H1 (cell line): ENCODE measurements around the gene GPR156.

Experiments
- ATF2 ChIP-seq: IDR thresholded peaks from 2 replicates; pipeline ENCODE4 v1.6.1; 2012; ENCODE audit warnings: low read length, inconsistent platforms
- ATF3 ChIP-seq: IDR thresholded peaks from 2 replicates; pipeline ENCODE4 v1.6.1; 2011; ENCODE audit warnings: low read depth, mild to moderate bottlenecking, low read length; ENCODE audit not compliant: insufficient read depth
- CTCF ChIP-seq, 3 experiments: IDR thresholded peaks; 1 replicate in 2 of 3; 2 replicates in 1 of 3; pipeline versions ENCODE4 v1.5.1 to v1.6.1; 2011; ENCODE audit warnings: low read length in 3 of 3, mild to moderate bottlenecking in 3 of 3, inconsistent platforms in 2 of 3, low read depth in 1 of 3, moderate library complexity in 1 of 3; ENCODE audit not compliant: insufficient read depth in 1 of 3; ENCODE audit errors: control extremely low read depth in 1 of 3
- EP300 ChIP-seq, 2 experiments: IDR thresholded peaks; 1 replicate in 1 of 2; 2 replicates in 1 of 2; pipeline ENCODE4 v1.6.1; 2011 to 2012; ENCODE audit warnings: low read depth in 2 of 2, low read length in 2 of 2, mild to moderate bottlenecking in 2 of 2, borderline replicate concordance in 1 of 2, inconsistent platforms in 1 of 2, moderate library complexity in 1 of 2
- FOSL1 ChIP-seq: IDR thresholded peaks from 2 replicates; pipeline ENCODE4 v1.6.1; 2011; ENCODE audit warnings: mild to moderate bottlenecking, low read depth, low read length, moderate library complexity; ENCODE audit not compliant: insufficient read depth
- GABPA ChIP-seq: IDR thresholded peaks from 2 replicates; pipeline ENCODE4 v1.6.1; 2011; ENCODE audit warnings: mild to moderate bottlenecking, low read length, moderate library complexity, borderline replicate concordance; ENCODE audit not compliant: insufficient read depth
- HDAC6 ChIP-seq: IDR thresholded peaks from one replicate; pipeline ENCODE4 v1.7.1; 2012; ENCODE audit warnings: low read depth, mild to moderate bottlenecking, inconsistent platforms, low read length, moderate library complexity
- PHF8 ChIP-seq: fragments of 200-600 bp; sonication (generic); conservative IDR thresholded peaks from 2 replicates; pipeline ENCODE4 v1.7.1; 2012; ENCODE audit warnings: low read depth, mild to moderate bottlenecking, inconsistent platforms, low read length, moderate library complexity
- POLR2A ChIP-seq, 2 experiments: IDR thresholded peaks; 1 replicate in 1 of 2; 2 replicates in 1 of 2; pipeline ENCODE4 v1.6.1; 2011; ENCODE audit warnings: low read depth in 2 of 2, low read length in 2 of 2, mild to moderate bottlenecking in 2 of 2; ENCODE audit errors: control extremely low read depth in 1 of 2
- POLR2AphosphoS5 ChIP-seq: IDR thresholded peaks from 2 replicates; pipeline ENCODE4 v1.6.1; 2011; ENCODE audit warnings: low read depth, low read length
- RAD21 ChIP-seq, 2 experiments: IDR thresholded peaks in 1 of 2; conservative IDR thresholded peaks in 1 of 2; 2 replicates each; pipeline ENCODE4 v1.6.1; 2011; ENCODE audit warnings: low read depth in 2 of 2, low read length in 2 of 2, improper control_type of control experiment in 1 of 2, inconsistent platforms in 1 of 2, mild to moderate bottlenecking in 1 of 2, moderate library complexity in 1 of 2
- ZNF274 ChIP-seq: IDR thresholded peaks from 2 replicates; pipeline ENCODE4 v1.7.0; 2012; ENCODE audit warnings: low read length, borderline replicate concordance; ENCODE audit errors: extremely low read depth

- TF ChIP-seq CTCF (IDR thresholded peaks at IDR 0.05; ENCODE audit: control extremely low read depth in 1 of 3, insufficient read depth in 1 of 3, low read depth in 1 of 3, low read length in 3 of 3) = no peak
- no peak for TF ChIP-seq ATF2
- no peak for TF ChIP-seq POLR2AphosphoS5
- TF ChIP-seq POLR2A (IDR thresholded peaks at IDR 0.05; ENCODE audit: control extremely low read depth in 1 of 2, low read depth in 2 of 2, low read length in 2 of 2) = no peak
- no peak for TF ChIP-seq PHF8
- no peak for TF ChIP-seq FOSL1
- TF ChIP-seq ATF3 = no peak
- no peak for TF ChIP-seq EP300 (IDR thresholded peaks at IDR 0.05; ENCODE audit: borderline replicate concordance in 1 of 2, low read depth in 2 of 2, low read length in 2 of 2)
- no peak for TF ChIP-seq RAD21 (IDR thresholded peaks at IDR 0.05 in 1 of 2, conservative IDR thresholded peaks at IDR 0.05 in 1 of 2; ENCODE audit: low read depth in 2 of 2, low read length in 2 of 2)
- no peak for TF ChIP-seq GABPA
- no peak for TF ChIP-seq HDAC6
- TF ChIP-seq ZNF274 = no peak
These were observed 84.4 kb downstream of the GPR156 start for GRCh38 chr3:120200493-120201235.
